Islet precursor cell (in vitro differentiated cells): ENCODE results near the gene ABHD18.
A peak's percentile ranks its signal among the peaks of the same experiment; 100 is the strongest.
"Not testable (repeated sequence)": the region's sequence is repeated elsewhere in the genome, so short reads cannot be mapped to it uniquely, and the experiment has no call there.

Source experiments
- DNase-seq: peaks from one replicate; pipeline ENCODE4 v3.0.0-alpha.2; 2018

The ABHD18 gene

GRCh38 chr4:127965062-127965802 lies at the start of gene ABHD18, which contains the start of gene MFSD8:
Gene ABHD18, plus strand, starts transcription at chr4:127965406. Its CDS starts 17,550 bp downstream, at chr4:127982956.
Gene MFSD8, minus strand, starts transcription at chr4:127965173. Its CDS starts 40 bp downstream, at chr4:127965133.
- DNase-seq = peak; percentile 100

GRCh38 chr4:127916512-127916911 lies 48.7 kb upstream of the ABHD18 start:
- no peak for DNase-seq

- DNase-seq = no peak
These were observed 48.1 kb upstream of the ABHD18 start for GRCh38 chr4:127917151-127917550.

- DNase-seq = no peak
These were observed 44.7 kb upstream of the ABHD18 start for GRCh38 chr4:127920521-127920920.

- no peak for DNase-seq
These were observed 43.0 kb upstream of the ABHD18 start for GRCh38 chr4:127922226-127922625.

GRCh38 chr4:127925720-127926119 lies 39.5 kb upstream of the ABHD18 start:
- not testable (repeated sequence) for DNase-seq

GRCh38 chr4:127930175-127930574 lies 35.0 kb upstream of the ABHD18 start:
- DNase-seq = no peak

- DNase-seq = not testable (repeated sequence)
These were observed 33.4 kb upstream of the ABHD18 start for GRCh38 chr4:127931836-127932235.

GRCh38 chr4:127936974-127937373 lies 28.2 kb upstream of the ABHD18 start:
- DNase-seq = no peak

GRCh38 chr4:127957105-127957504 lies 8.1 kb upstream of the ABHD18 start:
- DNase-seq = no peak

GRCh38 chr4:127959794-127960193 lies 5.4 kb upstream of the ABHD18 start:
- DNase-seq = no peak

- DNase-seq = not testable (repeated sequence)
These were observed 1.4 kb upstream of the ABHD18 start for GRCh38 chr4:127963633-127964398.

- not testable (repeated sequence) for DNase-seq
These were observed 662 bp upstream of the ABHD18 start for GRCh38 chr4:127964426-127965061.

GRCh38 chr4:127965803-127966175 lies 583 bp downstream of the ABHD18 start:
- DNase-seq = peak; percentile 82

- DNase-seq = no peak
These were observed 2.1 kb downstream of the ABHD18 start for GRCh38 chr4:127967141-127967775.

GRCh38 chr4:127968586-127968985 lies 3.4 kb downstream of the ABHD18 start:
- DNase-seq = no peak

- peak; percentile 65 for DNase-seq
These were observed 5.7 kb downstream of the ABHD18 start for GRCh38 chr4:127970925-127971324.

GRCh38 chr4:127975121-127975770 lies 10.0 kb downstream of the ABHD18 start:
- no peak for DNase-seq

- DNase-seq = no peak
These were observed 13.7 kb downstream of the ABHD18 start for GRCh38 chr4:127978930-127979329.

GRCh38 chr4:127982445-127982844 lies 17.2 kb downstream of the ABHD18 start:
- DNase-seq = no peak

- no peak for DNase-seq
These were observed 20.8 kb downstream of the ABHD18 start for GRCh38 chr4:127985989-127986388.

- no peak for DNase-seq
These were observed 23.4 kb downstream of the ABHD18 start for GRCh38 chr4:127988638-127989037.

GRCh38 chr4:127993151-127993550 lies 27.9 kb downstream of the ABHD18 start:
- DNase-seq = no peak
